NCI-H2227 (cell line): ENCODE measurements around the gene TK2.
"Not testable (repeated sequence)": the region's sequence is repeated elsewhere in the genome, so short reads cannot be mapped to it uniquely, and the experiment has no call there.

Source experiments
- DNase-seq: peaks from one replicate; lab custom pipeline; 2025; ENCODE audit not compliant: unreplicated experiment; lab: John Stamatoyannopoulos, UW

Gene TK2

GRCh38 chr16:66508248-66508913, 41.5 kb downstream of the TK2 start:
- DNase-seq = peak; percentile 70

DNA sequence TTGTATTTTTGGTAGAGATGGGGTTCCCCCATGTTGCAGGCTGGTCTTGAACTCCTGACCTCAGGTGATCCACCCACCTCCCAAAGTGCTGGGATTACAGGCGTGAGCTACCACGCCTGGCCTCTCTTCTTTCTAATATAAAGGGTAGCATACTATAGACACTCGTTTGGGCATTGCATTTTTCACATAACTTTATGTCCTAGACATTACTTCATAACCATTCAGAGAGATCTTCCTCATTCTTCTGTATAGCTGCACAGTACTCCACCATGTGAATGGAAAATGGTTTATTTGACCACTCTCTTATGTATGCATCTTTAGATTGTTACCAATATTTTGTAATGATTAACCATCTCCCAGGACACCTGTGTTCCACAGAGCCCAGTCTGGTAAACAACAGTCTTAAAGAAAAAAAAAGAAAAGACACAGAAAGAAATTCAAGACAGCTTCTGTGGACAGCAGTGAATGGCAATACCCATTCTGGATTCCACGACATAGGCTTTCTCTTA, 42.1 kb downstream of the TK2 start:
- no peak for DNase-seq

DNA sequence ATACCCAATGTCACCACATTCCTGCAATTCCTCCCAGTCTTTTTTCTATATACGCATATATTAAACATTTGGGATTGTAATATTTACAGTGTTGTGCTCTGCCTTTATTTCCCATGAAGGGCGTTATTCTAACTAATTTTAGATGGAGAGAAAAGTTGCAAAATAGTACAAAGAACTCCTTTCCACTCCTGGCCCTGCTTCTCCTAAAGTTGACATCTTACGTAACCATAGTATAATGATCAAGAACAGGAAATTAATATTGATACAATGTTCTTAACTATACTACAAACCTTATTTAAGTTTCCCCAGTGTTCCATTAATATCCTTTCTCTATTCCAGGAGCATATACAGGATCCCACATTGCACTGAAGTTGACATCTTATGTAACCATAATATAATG, 46.3 kb downstream of the TK2 start:
- no peak for DNase-seq

DNA sequence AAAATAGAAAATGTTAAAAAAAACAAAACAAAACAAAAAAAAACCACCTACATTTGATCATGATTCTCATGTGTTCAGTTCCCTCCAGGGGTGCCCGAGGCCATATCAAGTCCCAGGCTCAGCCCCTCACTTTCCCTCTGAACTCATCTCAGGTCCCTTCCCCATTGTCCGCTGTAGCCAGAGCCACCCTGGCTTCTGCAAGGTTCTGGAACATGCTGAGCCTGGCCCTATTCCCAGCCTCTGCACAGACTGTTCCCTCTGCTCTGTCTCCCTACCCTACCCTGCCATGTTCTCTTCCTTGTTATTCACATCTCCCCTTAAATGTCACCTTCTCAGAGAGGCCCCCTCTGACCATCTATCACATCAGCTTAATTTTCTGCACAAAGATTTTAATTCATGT, 46.9 kb downstream of the TK2 start:
- no peak for DNase-seq

DNA sequence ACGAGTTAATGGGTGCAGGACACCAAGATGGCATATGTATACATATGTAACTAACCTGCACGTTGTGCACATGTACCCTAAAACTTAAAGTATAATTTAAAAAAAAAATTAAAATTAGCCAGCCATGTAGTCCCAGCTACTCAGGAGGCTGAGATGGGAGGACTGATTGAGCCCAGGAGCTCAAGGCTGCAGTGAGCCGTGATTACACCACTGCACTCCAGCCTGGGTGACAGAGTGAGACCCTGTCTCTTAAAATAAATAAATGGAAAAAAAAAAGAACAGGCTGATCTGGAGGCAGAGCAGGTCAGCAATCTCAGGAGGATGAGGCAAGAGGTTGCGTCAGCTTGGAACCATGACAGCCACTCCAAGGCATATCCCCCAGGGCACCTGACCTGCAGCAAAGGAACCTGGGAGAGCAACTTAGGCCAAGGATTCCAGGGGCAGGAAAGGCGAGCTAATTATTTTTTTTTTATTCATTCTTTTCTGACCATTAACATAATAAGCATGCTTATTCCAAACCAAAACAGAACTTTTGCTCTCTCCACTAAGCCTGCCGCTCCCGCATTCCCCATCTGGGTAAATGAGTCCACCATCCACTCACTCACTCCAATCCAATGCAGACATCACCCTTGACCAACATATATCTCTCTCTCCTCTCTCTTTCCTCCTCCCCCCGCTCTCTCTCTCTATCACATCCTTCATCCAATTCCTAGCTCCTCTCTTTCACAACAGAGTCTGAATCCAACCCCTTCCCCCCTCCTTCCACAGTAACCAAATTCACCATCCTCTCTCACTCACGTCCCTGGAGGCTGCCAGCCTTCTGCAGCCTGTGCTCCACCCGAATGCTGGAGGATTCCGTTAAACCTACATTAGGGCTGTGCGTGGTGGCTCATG, 47.7 kb downstream of the TK2 start:
- no peak for DNase-seq

- not testable (repeated sequence) for DNase-seq
Measured at GRCh38 chr16:66501563-66501962, 48.4 kb downstream of the TK2 start.

- DNase-seq = not testable (repeated sequence)
Measured at GRCh38 chr16:66497921-66498320, 52.0 kb downstream of the TK2 start.

GRCh38 chr16:66496226-66496625, 53.7 kb downstream of the TK2 start:
- DNase-seq = not testable (repeated sequence)

DNA sequence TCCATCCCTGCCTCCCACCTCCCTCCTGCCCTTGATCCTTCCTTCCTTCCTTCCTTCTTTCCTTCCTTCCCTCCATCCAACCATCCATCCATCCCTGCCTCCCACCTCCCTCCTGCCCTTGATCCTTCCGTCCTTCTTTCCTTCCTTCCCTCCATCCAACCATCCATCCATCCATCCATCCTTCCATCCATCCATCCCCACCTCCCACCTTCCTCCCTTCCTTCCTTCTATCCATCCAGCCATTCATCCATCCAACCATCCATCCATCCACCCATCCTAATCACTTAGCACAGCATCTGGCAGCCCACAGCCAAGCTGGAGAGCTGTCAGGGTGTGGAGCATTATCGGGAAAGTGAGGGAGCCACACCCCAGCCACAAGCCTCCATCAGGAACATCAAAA, 54.5 kb downstream of the TK2 start:
- DNase-seq = no peak

DNA sequence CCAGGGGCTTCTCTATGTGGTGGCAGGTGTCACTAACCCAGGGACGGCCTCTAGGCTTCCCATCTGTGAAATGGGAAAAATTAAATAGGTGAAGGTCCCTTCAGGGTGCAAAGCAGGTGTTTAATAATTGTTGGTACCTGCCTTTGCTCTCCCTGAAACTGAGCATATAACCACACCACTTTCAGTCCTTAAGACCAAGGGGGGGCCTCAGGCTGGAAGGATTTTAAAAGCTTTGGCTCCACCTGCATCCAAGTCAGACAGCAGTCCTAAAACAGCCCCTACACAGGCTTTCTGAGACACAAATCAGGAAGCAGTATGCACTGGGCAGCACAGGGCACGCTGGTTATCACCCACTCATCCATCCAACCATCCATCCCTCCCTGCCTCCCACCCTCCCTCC, 55.0 kb downstream of the TK2 start:
- no peak for DNase-seq

- DNase-seq = no peak
Measured at GRCh38 chr16:66493490-66494401, 56.2 kb downstream of the TK2 start.

DNA sequence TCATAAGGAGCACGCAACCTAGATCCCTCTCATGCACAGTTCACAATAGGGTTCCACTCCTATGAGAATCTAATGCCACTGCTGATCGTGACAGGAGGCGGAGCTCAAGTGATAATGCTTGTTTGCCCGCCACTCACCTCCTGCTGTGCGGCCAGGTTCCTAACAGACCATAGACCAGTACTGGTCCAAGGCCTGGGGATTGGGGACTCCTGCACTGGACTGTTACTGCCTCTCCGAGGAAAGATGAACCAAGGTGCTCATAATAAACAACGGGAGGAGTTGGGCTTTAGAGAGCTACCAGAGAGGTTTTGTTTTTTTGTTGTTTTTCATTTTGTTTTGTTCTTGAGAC, 58.2 kb downstream of the TK2 start:
- no peak for DNase-seq

- DNase-seq = no peak
Measured at GRCh38 chr16:66490774-66491715, 58.9 kb downstream of the TK2 start.

DNA sequence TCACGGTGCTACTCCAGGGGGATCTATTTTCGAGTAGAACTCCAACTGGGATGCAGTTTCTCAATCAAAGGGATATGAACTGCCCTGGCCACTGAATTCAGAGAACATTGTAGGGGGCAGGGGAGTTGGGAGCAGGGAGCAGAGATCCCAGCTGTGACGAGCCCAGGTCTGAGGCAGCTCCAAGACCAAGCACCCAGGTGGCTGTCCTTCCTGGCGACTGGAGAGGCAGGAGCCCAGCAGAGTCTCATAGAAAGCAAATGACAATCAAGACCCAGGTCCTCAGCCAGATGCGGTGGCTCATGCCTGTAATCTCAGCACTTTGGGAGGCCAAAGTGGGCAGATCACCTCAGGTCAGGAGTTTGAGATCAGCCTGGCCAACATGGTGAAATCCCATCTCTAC, 60.1 kb downstream of the TK2 start:
- DNase-seq = no peak

DNA sequence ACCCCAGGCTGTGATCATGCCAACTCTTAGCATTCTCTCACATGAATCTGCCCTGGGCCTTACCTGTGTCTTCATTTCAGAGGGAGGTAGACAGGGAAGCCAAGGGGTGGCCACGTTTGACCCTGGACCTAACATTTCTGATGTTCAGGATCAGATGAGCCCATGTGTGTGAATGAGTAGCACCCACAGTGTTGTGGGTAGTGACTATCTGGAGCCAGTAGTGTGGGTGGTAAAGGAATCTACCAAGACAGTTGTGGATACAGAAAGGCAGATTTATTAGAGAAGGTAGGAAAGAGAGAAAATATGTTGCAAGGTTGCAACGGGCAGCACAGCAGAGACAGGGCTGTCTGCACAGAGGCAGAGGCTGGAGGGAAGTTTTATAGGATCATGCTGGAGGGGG, 60.5 kb downstream of the TK2 start:
- no peak for DNase-seq

DNA sequence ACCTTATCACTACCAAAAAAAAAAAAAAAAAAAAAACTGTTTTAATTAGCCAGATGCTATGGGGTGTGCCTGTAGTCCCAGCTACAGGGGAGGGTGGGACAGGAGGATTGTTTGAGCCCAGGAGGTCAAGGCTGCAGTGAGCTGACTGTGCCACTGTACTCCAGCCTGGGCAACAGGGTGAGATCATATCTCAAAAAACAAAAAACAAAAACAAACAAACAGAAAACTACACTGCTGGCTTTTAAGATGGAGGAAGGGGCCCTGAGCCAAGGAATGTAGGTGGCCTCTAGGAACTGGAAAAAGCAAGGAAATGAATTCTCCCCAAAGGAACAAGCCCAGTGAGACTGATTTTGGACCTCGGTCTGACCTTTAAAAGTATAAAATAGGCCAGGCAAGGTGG, 61.4 kb downstream of the TK2 start:
- no peak for DNase-seq

DNA sequence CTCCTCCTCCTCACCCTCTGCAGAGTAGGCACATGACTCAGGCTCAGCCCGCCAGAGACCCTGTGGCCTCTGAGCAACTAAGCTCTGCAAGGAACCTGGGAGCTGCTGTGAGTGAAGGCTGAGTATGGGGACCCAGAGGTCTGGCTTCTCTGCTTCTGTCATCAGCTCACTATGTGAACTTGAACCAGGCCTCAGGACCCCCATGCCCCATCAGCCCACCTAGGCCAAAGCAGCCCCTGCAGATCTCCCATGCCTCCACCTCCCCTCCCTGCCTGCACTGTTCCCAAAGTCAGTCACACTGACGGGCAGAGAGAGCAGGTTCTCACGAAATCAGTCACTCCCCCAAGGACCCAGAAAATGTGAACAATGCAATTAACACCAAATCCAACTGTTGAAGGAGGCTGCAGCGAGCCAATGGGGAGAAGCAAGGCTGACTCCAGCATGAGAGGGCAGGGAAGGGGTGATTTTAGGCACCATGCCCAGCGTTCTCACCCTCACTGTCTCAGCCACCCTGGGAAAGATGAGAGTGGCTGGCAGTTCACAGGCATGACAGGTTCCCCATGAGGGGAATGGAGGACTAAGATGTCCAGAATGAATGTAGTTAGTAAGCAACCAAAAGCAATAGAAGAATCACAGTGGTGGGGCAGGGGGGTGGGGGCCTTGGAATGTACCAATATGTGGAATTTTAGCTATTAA, 62.2 kb downstream of the TK2 start:
- DNase-seq = no peak

DNA sequence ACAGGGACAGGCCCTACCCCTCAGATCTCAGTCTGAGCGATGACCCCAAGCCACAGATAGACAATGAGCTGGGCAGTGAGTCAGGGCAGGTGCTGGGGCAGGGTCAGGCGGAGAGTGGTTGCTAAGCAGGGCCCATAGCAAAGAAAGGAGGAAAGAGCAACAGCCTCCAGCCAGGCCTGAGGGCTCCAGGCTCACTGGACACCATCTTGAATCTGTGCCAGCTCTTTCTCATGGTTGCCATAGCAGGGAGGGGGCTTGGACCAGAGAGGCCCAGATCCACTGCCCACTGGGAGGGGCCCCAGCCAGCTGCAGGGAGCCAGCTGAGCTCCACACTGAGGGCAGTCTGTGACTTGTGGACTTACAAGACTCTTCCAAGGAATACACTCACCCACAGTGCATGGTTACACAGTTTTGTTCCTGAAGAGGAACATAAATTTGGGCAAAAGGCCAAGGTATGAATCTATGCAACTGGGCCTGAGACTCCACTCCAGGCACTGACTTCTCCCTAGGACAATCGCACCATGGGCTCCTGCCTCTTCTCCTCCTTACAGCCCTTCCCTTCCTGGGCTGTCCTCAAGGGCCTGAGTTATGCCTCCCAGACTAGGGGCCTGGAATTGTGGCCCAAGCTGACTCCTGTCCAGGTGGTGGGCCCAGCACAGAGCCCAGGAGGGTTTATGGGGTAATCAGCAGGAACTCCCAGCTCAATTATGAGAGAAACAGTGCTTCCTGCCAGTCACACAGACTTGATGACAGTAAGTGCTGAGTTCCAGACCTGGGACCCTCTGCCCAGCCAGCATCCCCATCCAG, 62.9 kb downstream of the TK2 start:
- DNase-seq = no peak
